PC-3 (cell line): ENCODE data around the gene SLC38A10.

ENCODE experiments used
- EZH2 ChIP-seq: fragments of 300-600 bp; sonication (generic); IDR thresholded peaks from one replicate; pipeline ENCODE4 v1.6.1; 2017; ENCODE audit warnings: antibody characterized with exemption, mild to moderate bottlenecking, low read length; ENCODE audit not compliant: unreplicated experiment
- EZH2phosphoT487 ChIP-seq: fragments of 300-600 bp; sonication (generic); IDR thresholded peaks from 2 replicates; pipeline ENCODE4 v1.6.1; 2018; ENCODE audit warnings: mild to moderate bottlenecking, antibody characterized with exemption, low read length, borderline replicate concordance

DNA sequence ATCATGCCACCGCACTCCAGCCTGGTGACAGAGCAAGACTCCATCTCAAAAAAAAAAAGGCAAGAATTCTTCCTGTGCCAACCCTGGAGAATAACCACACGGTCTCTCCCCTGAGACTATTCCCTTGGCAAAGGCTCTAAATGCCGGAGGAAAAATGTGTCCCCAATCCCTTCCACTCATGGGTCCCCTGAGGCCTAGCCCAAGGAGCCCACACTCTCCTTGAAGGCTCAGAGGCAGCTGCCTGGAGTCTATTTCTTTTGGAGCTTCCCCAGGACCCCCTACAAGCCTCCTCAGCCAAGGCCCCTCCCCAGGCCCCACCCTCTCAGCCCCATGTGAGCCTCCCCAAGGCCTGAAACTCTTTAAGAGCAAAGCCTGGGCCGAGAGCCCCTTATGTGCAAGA, 88.9 kb downstream of the SLC38A10 start:
- TF ChIP-seq EZH2 (no peak), EZH2phosphoT487 (no peak)
